Neural crest cell (in vitro differentiated cells): ENCODE measurements around the gene C5AR2. TPM values are rescaled to one million over a fixed set of nuclear protein-coding genes. Genes with fewer than 3 reads are reported as not detected.
A peak's percentile ranks its signal among the peaks of the same experiment; 100 is the strongest.
"Not testable (repeated sequence)": the region's sequence is repeated elsewhere in the genome, so short reads cannot be mapped to it uniquely, and the experiment has no call there.

ENCODE experiments used
- DNase-seq: peaks from one replicate; pipeline ENCODE4 v3.0.0; 2021; ENCODE audit warnings: low read depth, mixed read lengths, low spot score
- H3K27ac Mint-ChIP-seq: one replicate; pipeline ENCODE4 v1.8.0; 2021; ENCODE audit warnings: mild to moderate bottlenecking, mixed read lengths; ENCODE audit not compliant: unreplicated experiment
- H3K27me3 Mint-ChIP-seq: 2 replicates; pipeline ENCODE4 v1.8.0; 2021; ENCODE audit warnings: low read depth, mild to moderate bottlenecking, mixed read lengths
- H3K36me3 Mint-ChIP-seq: 2 replicates; pipeline ENCODE4 v1.8.0; 2021; ENCODE audit warnings: low read depth, mild to moderate bottlenecking, mixed read lengths
- H3K4me1 Mint-ChIP-seq: 2 replicates; pipeline ENCODE4 v1.8.0; 2021; ENCODE audit warnings: mixed read lengths
- H3K4me3 Mint-ChIP-seq: one replicate; pipeline ENCODE4 v1.8.0; 2021; ENCODE audit warnings: mild to moderate bottlenecking, mixed read lengths
- H3K9me3 Mint-ChIP-seq: 2 replicates; pipeline ENCODE4 v1.8.0; 2021; ENCODE audit warnings: mixed read lengths
- CTCF ChIP-seq: fragments of 200-600 bp; sonication (generic); conservative IDR thresholded peaks from 2 replicates; pipeline ENCODE4 v1.5.0; 2021; ENCODE audit warnings: antibody characterized with exemption, mild to moderate bottlenecking
- total RNA-seq: library from RNA; stranded (reverse); gene quantifications from 2 replicates; pipeline ENCODE4 v1.2.1, GENCODE V29; 2021

Gene C5AR2
- total RNA-seq, 1 donor from 2014 or later, result not detected

- no peak for TF ChIP-seq CTCF
- no peak overlapping the region for H3K4me3 Mint-ChIP-seq
- no peaks in the 10 kb centered on the region for H3K9me3 Mint-ChIP-seq
- H3K36me3 Mint-ChIP-seq, result no peaks in the 10 kb centered on the region
- H3K27me3 Mint-ChIP-seq, result peaks cover 8% of the 10 kb centered on the region
- DNase-seq, result no peak
- no peak overlapping the region for H3K27ac Mint-ChIP-seq
- H3K4me1 Mint-ChIP-seq, result no peaks in the 10 kb centered on the region
Measured at GRCh38 chr19:47323872-47324271, 8.1 kb upstream of the C5AR2 start.

- TF ChIP-seq CTCF, result no peak
- Mint-ChIP-seq H3K27me3 (peaks cover 8% of the 10 kb centered on the region), H3K9me3 (no peaks in the 10 kb centered on the region), H3K4me1 (no peaks in the 10 kb centered on the region), H3K36me3 (no peaks in the 10 kb centered on the region), H3K4me3 (no peak overlapping the region), H3K27ac (no peak overlapping the region)
- no peak for DNase-seq
Measured at GRCh38 chr19:47324502-47324901, 7.5 kb upstream of the C5AR2 start.

GRCh38 chr19:47330466-47330869, 1.5 kb upstream of the C5AR2 start:
- peak overlapping the region; percentile 71 for H3K27ac Mint-ChIP-seq
- H3K27me3 Mint-ChIP-seq, result peaks cover 4% of the 10 kb centered on the region
- H3K9me3 Mint-ChIP-seq, result no peaks in the 10 kb centered on the region
- no peaks in the 10 kb centered on the region for H3K36me3 Mint-ChIP-seq
- peaks cover 5% of the 10 kb centered on the region for H3K4me1 Mint-ChIP-seq
- no peak for DNase-seq
- H3K4me3 Mint-ChIP-seq, result no peak overlapping the region
- no peak for TF ChIP-seq CTCF

- H3K27me3 Mint-ChIP-seq, result no peaks in the 10 kb centered on the region
- no peak for TF ChIP-seq CTCF
- DNase-seq, result no peak
- no peaks in the 10 kb centered on the region for H3K36me3 Mint-ChIP-seq
- peaks cover 5% of the 10 kb centered on the region for H3K4me1 Mint-ChIP-seq
- no peak overlapping the region for H3K27ac Mint-ChIP-seq
- H3K4me3 Mint-ChIP-seq, result no peak overlapping the region
- no peaks in the 10 kb centered on the region for H3K9me3 Mint-ChIP-seq
Measured at GRCh38 chr19:47331490-47331889, 485 bp upstream of the C5AR2 start.

- not testable (repeated sequence) for DNase-seq, H3K36me3 Mint-ChIP-seq, H3K4me1 Mint-ChIP-seq, H3K27ac Mint-ChIP-seq, H3K27me3 Mint-ChIP-seq, H3K4me3 Mint-ChIP-seq, H3K9me3 Mint-ChIP-seq
Measured at GRCh38 chr19:47336765-47337718, 5.1 kb downstream of the C5AR2 start.

GRCh38 chr19:47339196-47339880, 7.4 kb downstream of the C5AR2 start:
- Mint-ChIP-seq H3K4me1 (no peaks in the 10 kb centered on the region), H3K27me3 (peaks cover 5% of the 10 kb centered on the region), H3K27ac (no peak overlapping the region), H3K9me3 (no peaks in the 10 kb centered on the region), H3K4me3 (no peak overlapping the region), H3K36me3 (no peaks in the 10 kb centered on the region)
- no peak for TF ChIP-seq CTCF
- no peak for DNase-seq
